Measurements from ENCODE around the gene LRRC41. TPM values are rescaled to one million over a fixed set of nuclear protein-coding genes. Genes with fewer than 3 reads are reported as not detected.

LRRC41 gene
- polyA plus RNA-seq, 3 donors = 22.9 to 50.9 (median 47.4) TPM

DNA sequence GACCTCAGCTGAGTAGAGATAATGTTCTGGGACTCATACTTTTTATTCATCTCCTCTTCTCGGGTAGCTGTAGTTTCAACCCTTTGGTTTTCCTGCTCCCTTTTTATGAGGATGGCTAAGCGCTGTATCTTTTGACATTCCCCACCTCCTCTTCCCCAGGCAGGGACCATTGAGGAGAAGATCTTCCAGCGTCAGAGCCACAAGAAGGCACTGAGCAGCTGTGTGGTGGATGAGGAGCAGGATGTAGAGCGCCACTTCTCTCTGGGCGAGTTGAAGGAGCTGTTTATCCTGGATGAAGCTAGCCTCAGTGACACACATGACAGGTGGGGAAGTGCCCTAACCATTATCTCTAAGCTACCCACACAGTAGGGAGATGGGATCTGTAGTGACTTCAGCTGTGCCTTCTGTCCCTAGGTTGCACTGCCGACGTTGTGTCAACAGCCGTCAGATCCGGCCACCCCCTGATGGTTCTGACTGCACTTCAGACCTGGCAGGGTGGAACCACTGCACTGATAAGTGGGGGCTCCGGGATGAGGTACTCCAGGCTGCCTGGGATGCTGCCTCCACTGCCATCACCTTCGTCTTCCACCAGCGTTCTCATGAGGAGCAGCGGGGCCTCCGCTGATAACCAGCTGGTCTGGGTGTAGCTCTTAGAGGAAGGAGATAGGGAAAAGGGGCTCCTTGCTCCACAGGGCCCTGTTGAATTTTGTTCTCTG is 25.6 kb downstream of the LRRC41 start:
- peaks cover 65 to 91% of the 10 kb centered on the region in 2 donors for H3K36me3 Mint-ChIP-seq
- Histone ChIP-seq H3K4me2 (replicated peaks; ENCODE audit: extremely low read depth, low read length, poor library complexity, severe bottlenecking) (no peak overlapping the region), H3K4me3 (replicated peaks in 1 of 3; ENCODE audit: low read depth in 2 of 3, low read length in 3 of 3) (no peak overlapping the region), H4K20me1 (ENCODE audit: insufficient read depth, low read length) (no peaks in the 10 kb centered on the region), H3K4me1 (ENCODE audit: control insufficient read depth in 1 of 2, insufficient read depth in 2 of 2, low read length in 2 of 2) (no peaks in the 10 kb centered on the region), H3K9me3 (replicated peaks in 1 of 2; ENCODE audit: control insufficient read depth in 1 of 2, insufficient read depth in 1 of 2, low read length in 2 of 2) (no peaks in the 10 kb centered on the region), H3K9ac (ENCODE audit: insufficient read depth, low read length, poor library complexity, severe bottlenecking) (no peak overlapping the region), H3K36me3 (replicated peaks in 1 of 2; ENCODE audit: control insufficient read depth in 1 of 2, insufficient read depth in 2 of 2, low read length in 2 of 2) (peaks cover 48 to 69% of the 10 kb centered on the region in 2 donors), H3K27ac (ENCODE audit: low read depth in 1 of 2, low read length in 2 of 2) (no peak overlapping the region), H3K27me3 (ENCODE audit: control insufficient read depth in 2 of 2, insufficient read depth in 2 of 2, low read length in 2 of 2) (no peaks in the 10 kb centered on the region), H2AFZ (ENCODE audit: insufficient read depth, low read depth, low read length, poor library complexity, severe bottlenecking) (no peak overlapping the region), H3K79me2 (ENCODE audit: insufficient read depth, low read length) (no peaks in the 10 kb centered on the region)
- H3K4me3 Mint-ChIP-seq = no peak overlapping the region
- WGBS (ENCODE audit: insufficient coverage) = 96% methylated on average over 6 of the region's 14 CpGs
- H3K27ac Mint-ChIP-seq = no peak overlapping the region
- no peaks in the 10 kb centered on the region for H3K4me1 Mint-ChIP-seq
- intact Hi-C loops (cut with micrococcal nuclease) = no loop called here
- DNase-seq = no peak
- H3K27me3 Mint-ChIP-seq (ENCODE audit: low read depth in 3 of 3) = peaks cover 0 to 2% (median 0%) of the 10 kb centered on the region in 3 donors
- peaks cover 0 to 2% (median 0%) of the 10 kb centered on the region in 7 donors for H3K9me3 Mint-ChIP-seq
- TF ChIP-seq CTCF (IDR thresholded peaks at IDR 0.05) = no peak

DNA sequence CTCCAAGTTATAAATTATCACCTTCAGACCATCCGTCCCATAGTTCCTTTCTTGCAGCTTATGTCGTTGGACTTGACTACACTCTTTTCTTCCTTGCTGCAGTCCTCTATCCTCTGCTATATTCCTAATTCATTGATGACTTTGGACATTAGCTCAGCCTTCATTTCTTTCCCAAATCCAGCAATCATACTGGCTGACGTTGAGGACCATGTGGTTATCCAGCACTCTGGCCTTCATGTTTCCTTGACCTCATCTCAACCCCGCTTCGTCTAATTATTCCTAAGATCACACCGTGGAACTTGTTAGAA is 28.4 kb downstream of the LRRC41 start:
- no peak overlapping the region for H3K4me3 Mint-ChIP-seq
- Histone ChIP-seq H3K27ac (ENCODE audit: low read depth in 1 of 2, low read length in 2 of 2) (no peak overlapping the region), H3K9ac (ENCODE audit: insufficient read depth, low read length, poor library complexity, severe bottlenecking) (no peak overlapping the region), H3K4me1 (ENCODE audit: control insufficient read depth in 1 of 2, insufficient read depth in 2 of 2, low read length in 2 of 2) (no peaks in the 10 kb centered on the region), H3K27me3 (ENCODE audit: control insufficient read depth in 2 of 2, insufficient read depth in 2 of 2, low read length in 2 of 2) (no peaks in the 10 kb centered on the region), H3K9me3 (replicated peaks in 1 of 2; ENCODE audit: control insufficient read depth in 1 of 2, insufficient read depth in 1 of 2, low read length in 2 of 2) (no peaks in the 10 kb centered on the region), H3K4me2 (replicated peaks; ENCODE audit: extremely low read depth, low read length, poor library complexity, severe bottlenecking) (no peak overlapping the region), H3K79me2 (ENCODE audit: insufficient read depth, low read length) (no peaks in the 10 kb centered on the region), H2AFZ (ENCODE audit: insufficient read depth, low read depth, low read length, poor library complexity, severe bottlenecking) (no peak overlapping the region), H3K4me3 (replicated peaks in 1 of 3; ENCODE audit: low read depth in 2 of 3, low read length in 3 of 3) (no peak overlapping the region), H3K36me3 (replicated peaks in 1 of 2; ENCODE audit: control insufficient read depth in 1 of 2, insufficient read depth in 2 of 2, low read length in 2 of 2) (peaks cover 38 to 64% of the 10 kb centered on the region in 2 donors), H4K20me1 (ENCODE audit: insufficient read depth, low read length) (no peaks in the 10 kb centered on the region)
- H3K4me1 Mint-ChIP-seq = no peaks in the 10 kb centered on the region
- DNase-seq = no peak
- 91% methylated on average over 6 of the region's 6 CpGs for WGBS (ENCODE audit: insufficient coverage)
- peaks cover 58 to 85% of the 10 kb centered on the region in 2 donors for H3K36me3 Mint-ChIP-seq
- peaks cover 0 to 2% (median 0%) of the 10 kb centered on the region in 3 donors for H3K27me3 Mint-ChIP-seq (ENCODE audit: low read depth in 3 of 3)
- peak overlapping the region in 4 of 7 donors; percentile 4 to 52 (median 16) for H3K27ac Mint-ChIP-seq
- peaks cover 0 to 2% (median 0%) of the 10 kb centered on the region in 7 donors for H3K9me3 Mint-ChIP-seq
- intact Hi-C loops (cut with micrococcal nuclease) = no loop called here
- TF ChIP-seq CTCF (IDR thresholded peaks at IDR 0.05) = no peak
